ENCODE measurements around the gene TBC1D22A. TPM values are rescaled to one million over a fixed set of nuclear protein-coding genes. Genes with fewer than 3 reads are reported as not detected.

The TBC1D22A gene
- total RNA-seq, 2 experiments from 2014 or later: 22.3 to 43.9 TPM

DNA sequence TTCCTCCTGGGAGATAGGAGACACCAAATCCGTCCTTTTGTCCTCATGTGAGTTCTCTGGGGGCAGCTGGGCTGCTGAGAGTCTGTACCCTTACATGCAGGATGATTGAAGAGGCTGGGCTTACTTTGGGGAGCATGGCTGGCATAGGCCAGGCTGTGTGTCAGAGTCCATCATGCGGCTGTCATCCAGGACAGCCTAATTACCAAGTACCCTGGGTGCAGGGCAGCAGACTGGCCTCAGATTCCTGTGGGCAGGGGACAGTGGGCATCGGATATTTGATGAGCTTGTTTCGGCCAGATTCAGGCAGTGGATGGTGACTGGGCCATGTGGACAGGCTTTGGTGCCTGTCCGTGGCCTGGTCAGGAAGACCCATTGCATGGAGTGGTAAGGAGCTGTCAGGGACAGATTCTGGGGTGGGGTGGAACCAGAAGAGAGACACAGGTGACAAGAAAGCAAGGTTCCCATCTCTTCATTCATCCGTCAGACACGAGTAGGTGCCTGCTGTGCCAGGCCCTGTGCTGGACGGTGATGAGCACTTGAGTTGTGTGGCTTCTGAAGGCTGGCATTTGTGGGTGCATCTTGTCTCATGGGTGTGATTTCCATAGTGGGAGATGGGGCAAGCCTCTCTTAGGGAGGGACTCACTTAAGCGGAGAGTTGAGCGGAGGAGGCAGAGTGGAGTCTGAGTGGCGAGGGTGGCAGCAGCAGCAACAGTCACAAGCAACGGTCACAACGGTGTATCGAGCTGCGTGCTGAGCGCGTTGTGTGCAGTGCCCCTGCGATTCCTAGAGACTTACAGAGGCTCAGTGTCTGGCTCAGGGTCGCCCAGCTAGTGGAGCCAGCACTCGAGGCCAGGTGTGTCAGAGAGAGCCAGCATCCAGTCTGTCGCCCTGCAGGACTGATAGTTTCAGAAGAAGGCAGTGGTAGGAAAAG, 48.7 kb downstream of the TBC1D22A start:
- no peak overlapping the region for H3K4me3 ChIP-seq (ENCODE audit: low read depth, low read length, poor library complexity, severe bottlenecking)
- H3K4me1 ChIP-seq (ENCODE audit: insufficient read depth, low read length, poor library complexity, severe bottlenecking): no peaks in the 10 kb centered on the region
- H3K9me2 ChIP-seq (ENCODE audit: insufficient read depth, low read length): no peaks in the 10 kb centered on the region
- no peaks in the 10 kb centered on the region for H4K20me1 ChIP-seq (ENCODE audit: insufficient read depth, low read length)
- no peak overlapping the region for H3K27ac ChIP-seq (ENCODE audit: low read depth, low read length, poor library complexity, severe bottlenecking)
- peaks cover 32% of the 10 kb centered on the region for H3K36me3 ChIP-seq (ENCODE audit: insufficient read depth, low read length)
- H2AFZ ChIP-seq (ENCODE audit: low read length): no peak overlapping the region
- TF ChIP-seq EZH2phosphoT487 (IDR thresholded peaks at IDR 0.05; ENCODE audit: borderline replicate concordance, low read depth, low read length): no peak
- TF ChIP-seq, protein P1, sequence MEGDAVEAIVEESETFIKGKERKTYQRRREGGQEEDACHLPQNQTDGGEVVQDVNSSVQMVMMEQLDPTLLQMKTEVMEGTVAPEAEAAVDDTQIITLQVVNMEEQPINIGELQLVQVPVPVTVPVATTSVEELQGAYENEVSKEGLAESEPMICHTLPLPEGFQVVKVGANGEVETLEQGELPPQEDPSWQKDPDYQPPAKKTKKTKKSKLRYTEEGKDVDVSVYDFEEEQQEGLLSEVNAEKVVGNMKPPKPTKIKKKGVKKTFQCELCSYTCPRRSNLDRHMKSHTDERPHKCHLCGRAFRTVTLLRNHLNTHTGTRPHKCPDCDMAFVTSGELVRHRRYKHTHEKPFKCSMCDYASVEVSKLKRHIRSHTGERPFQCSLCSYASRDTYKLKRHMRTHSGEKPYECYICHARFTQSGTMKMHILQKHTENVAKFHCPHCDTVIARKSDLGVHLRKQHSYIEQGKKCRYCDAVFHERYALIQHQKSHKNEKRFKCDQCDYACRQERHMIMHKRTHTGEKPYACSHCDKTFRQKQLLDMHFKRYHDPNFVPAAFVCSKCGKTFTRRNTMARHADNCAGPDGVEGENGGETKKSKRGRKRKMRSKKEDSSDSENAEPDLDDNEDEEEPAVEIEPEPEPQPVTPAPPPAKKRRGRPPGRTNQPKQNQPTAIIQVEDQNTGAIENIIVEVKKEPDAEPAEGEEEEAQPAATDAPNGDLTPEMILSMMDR (conservative IDR thresholded peaks at IDR 0.05; ENCODE audit: low read length): no peak
- DNase-seq (ENCODE audit: low spot score): no peak
- ChIA-PET CTCF (ENCODE audit: unreplicated experiment) (no interaction called here), POLR2A (no interaction called here)
- H3K79me2 ChIP-seq (ENCODE audit: insufficient read depth, low read depth, low read length): no peaks in the 10 kb centered on the region
- intact Hi-C loops (cut with micrococcal nuclease; ENCODE audit: unreplicated experiment): no loop called here
- no peaks in the 10 kb centered on the region for H3K9me3 ChIP-seq (ENCODE audit: low read length)
- no TSS peak for BruUV-seq (replicated peaks)
- no peak overlapping the region for H3K4me2 ChIP-seq (ENCODE audit: low read length)

GRCh38 chr22:46812034-46812605, 49.7 kb downstream of the TBC1D22A start:
- TF ChIP-seq, protein P1 (conservative IDR thresholded peaks at IDR 0.05; ENCODE audit: low read length): no peak
- TF ChIP-seq EZH2phosphoT487 (IDR thresholded peaks at IDR 0.05; ENCODE audit: borderline replicate concordance, low read depth, low read length): no peak
- POLR2A ChIA-PET: no interaction called here
- CTCF ChIA-PET (ENCODE audit: unreplicated experiment): no interaction called here
- Histone ChIP-seq H3K36me3 (ENCODE audit: insufficient read depth, low read length) (peaks cover 31% of the 10 kb centered on the region), H3K4me2 (ENCODE audit: low read length) (no peak overlapping the region), H3K9me2 (ENCODE audit: insufficient read depth, low read length) (no peaks in the 10 kb centered on the region), H2AFZ (ENCODE audit: low read length) (no peak overlapping the region), H3K9me3 (ENCODE audit: low read length) (no peaks in the 10 kb centered on the region), H3K4me3 (ENCODE audit: low read depth, low read length, poor library complexity, severe bottlenecking) (no peak overlapping the region), H3K79me2 (ENCODE audit: insufficient read depth, low read depth, low read length) (no peaks in the 10 kb centered on the region), H4K20me1 (ENCODE audit: insufficient read depth, low read length) (no peaks in the 10 kb centered on the region), H3K4me1 (ENCODE audit: insufficient read depth, low read length, poor library complexity, severe bottlenecking) (no peaks in the 10 kb centered on the region), H3K27ac (ENCODE audit: low read depth, low read length, poor library complexity, severe bottlenecking) (no peak overlapping the region)
- intact Hi-C loops (cut with micrococcal nuclease; ENCODE audit: unreplicated experiment): no loop called here
- DNase-seq (ENCODE audit: low spot score): no peak
- no TSS peak for BruUV-seq (replicated peaks)

DNA sequence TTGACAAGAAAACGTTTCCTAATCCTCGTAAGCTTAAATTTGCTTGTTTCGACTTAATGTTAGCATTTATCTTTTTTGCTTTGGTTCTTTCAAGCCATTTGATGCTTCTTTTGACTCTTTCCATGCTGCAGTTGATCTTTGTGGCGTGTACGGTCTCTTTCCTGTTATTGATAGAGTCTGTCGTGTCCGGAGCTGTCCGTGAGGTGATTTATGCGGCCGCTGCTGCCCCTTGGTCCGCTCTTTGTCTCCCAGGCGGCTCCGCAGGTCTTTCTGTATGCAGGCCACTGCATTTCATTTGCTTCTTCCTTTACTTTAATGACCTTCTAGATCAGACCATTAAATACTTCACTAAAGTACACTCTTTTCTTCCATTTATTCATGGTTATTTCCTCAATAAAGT, 50.3 kb downstream of the TBC1D22A start:
- Histone ChIP-seq H3K4me1 (ENCODE audit: insufficient read depth, low read length, poor library complexity, severe bottlenecking) (no peaks in the 10 kb centered on the region), H4K20me1 (ENCODE audit: insufficient read depth, low read length) (no peaks in the 10 kb centered on the region), H3K9me3 (ENCODE audit: low read length) (no peaks in the 10 kb centered on the region), H2AFZ (ENCODE audit: low read length) (no peak overlapping the region), H3K27ac (ENCODE audit: low read depth, low read length, poor library complexity, severe bottlenecking) (no peak overlapping the region), H3K9me2 (ENCODE audit: insufficient read depth, low read length) (no peaks in the 10 kb centered on the region), H3K4me3 (ENCODE audit: low read depth, low read length, poor library complexity, severe bottlenecking) (no peak overlapping the region), H3K79me2 (ENCODE audit: insufficient read depth, low read depth, low read length) (no peaks in the 10 kb centered on the region), H3K4me2 (ENCODE audit: low read length) (no peak overlapping the region), H3K36me3 (ENCODE audit: insufficient read depth, low read length) (peaks cover 28% of the 10 kb centered on the region)
- CTCF ChIA-PET (ENCODE audit: unreplicated experiment): no interaction called here
- intact Hi-C loops (cut with micrococcal nuclease; ENCODE audit: unreplicated experiment): no loop called here
- BruUV-seq (replicated peaks): no TSS peak
- DNase-seq (ENCODE audit: low spot score): no peak
- TF ChIP-seq, protein P1 (conservative IDR thresholded peaks at IDR 0.05; ENCODE audit: low read length): no peak
- TF ChIP-seq EZH2phosphoT487 (IDR thresholded peaks at IDR 0.05; ENCODE audit: borderline replicate concordance, low read depth, low read length): no peak
- POLR2A ChIA-PET: no interaction called here

All from OCI-LY7 (cell line).